ACC112 (cell line): ENCODE measurements around the gene LRRC55.

Source experiments
- H2AFZ ChIP-seq: fragments of 200-600 bp; sonication (generic); one replicate; pipeline ENCODE4 v1.6.0; 2017; ENCODE audit warnings: antibody characterized with exemption, low read length; ENCODE audit not compliant: unreplicated experiment
- H3K27ac ChIP-seq: fragments of 200-600 bp; sonication (generic); 2 replicates; pipeline ENCODE4 v1.5.1; 2014; ENCODE audit warnings: low read depth, mild to moderate bottlenecking, antibody characterized with exemption, low read length, moderate library complexity
- H3K27me3 ChIP-seq: fragments of 200-600 bp; sonication (generic); 2 replicates; pipeline ENCODE4 v1.6.1; 2014; ENCODE audit warnings: mild to moderate bottlenecking, antibody characterized with exemption, low read length, moderate library complexity, mixed read lengths; ENCODE audit not compliant: insufficient read depth
- H3K36me3 ChIP-seq: fragments of 200-600 bp; sonication (generic); 2 replicates; pipeline ENCODE4 v1.6.1; 2016; ENCODE audit warnings: mild to moderate bottlenecking, antibody characterized with exemption, low read length, moderate library complexity, mixed read lengths; ENCODE audit not compliant: insufficient read depth
- H3K4me1 ChIP-seq: fragments of 200-600 bp; sonication (generic); one replicate; pipeline ENCODE4 v1.6.1; 2016; ENCODE audit warnings: low read length, mixed read lengths; ENCODE audit not compliant: insufficient read depth, unreplicated experiment, control insufficient read depth
- H3K4me3 ChIP-seq: fragments of 200-600 bp; sonication (generic); 2 replicates; pipeline ENCODE4 v1.5.1; 2014; ENCODE audit warnings: mild to moderate bottlenecking, low read depth, low read length
- H3K79me2 ChIP-seq: fragments of 200-600 bp; sonication (generic); one replicate; pipeline ENCODE4 v1.6.0; 2016; ENCODE audit warnings: low read length; ENCODE audit not compliant: control insufficient read depth, unreplicated experiment, insufficient read depth

The LRRC55 gene

GRCh38 chr11:57150454-57150917, 31.3 kb upstream of the LRRC55 start:
- H3K36me3 ChIP-seq = no peaks in the 10 kb centered on the region
- no peaks in the 10 kb centered on the region for H3K4me1 ChIP-seq
- H3K79me2 ChIP-seq = no peaks in the 10 kb centered on the region
- H2AFZ ChIP-seq = no peak overlapping the region
- H3K27me3 ChIP-seq = peaks cover 37% of the 10 kb centered on the region
- H3K27ac ChIP-seq = no peak overlapping the region
- no peak overlapping the region for H3K4me3 ChIP-seq

DNA sequence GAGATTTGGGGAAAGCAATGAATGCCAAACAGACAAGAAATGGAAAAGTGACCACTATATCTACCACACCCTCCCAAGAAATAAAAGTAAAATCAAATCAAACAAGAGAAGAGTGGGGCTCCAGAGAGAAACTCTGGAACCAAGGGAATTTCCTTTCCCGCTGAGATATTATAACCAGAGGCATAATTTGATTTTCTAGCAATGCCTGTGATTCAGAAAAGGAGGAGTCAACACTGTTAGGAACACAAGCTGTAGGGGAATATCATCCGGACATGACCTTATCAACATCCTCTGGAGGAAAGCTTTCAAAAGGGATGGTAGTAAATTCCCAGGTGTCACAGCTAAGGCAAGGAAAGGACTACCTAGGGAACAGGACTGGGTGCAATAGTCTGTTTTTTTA, 29.6 kb upstream of the LRRC55 start:
- H2AFZ ChIP-seq = no peak overlapping the region
- no peaks in the 10 kb centered on the region for H3K36me3 ChIP-seq
- H3K79me2 ChIP-seq = no peaks in the 10 kb centered on the region
- no peaks in the 10 kb centered on the region for H3K4me1 ChIP-seq
- H3K4me3 ChIP-seq = no peak overlapping the region
- H3K27ac ChIP-seq = no peak overlapping the region
- H3K27me3 ChIP-seq = peaks cover 34% of the 10 kb centered on the region

GRCh38 chr11:57153448-57153847, 28.3 kb upstream of the LRRC55 start:
- no peaks in the 10 kb centered on the region for H3K4me1 ChIP-seq
- H2AFZ ChIP-seq = no peak overlapping the region
- no peaks in the 10 kb centered on the region for H3K79me2 ChIP-seq
- H3K27ac ChIP-seq = no peak overlapping the region
- H3K27me3 ChIP-seq = peaks cover 41% of the 10 kb centered on the region
- H3K4me3 ChIP-seq = no peak overlapping the region
- no peaks in the 10 kb centered on the region for H3K36me3 ChIP-seq

GRCh38 chr11:57154739-57155138, 27.0 kb upstream of the LRRC55 start:
- Histone ChIP-seq H3K4me3 (no peak overlapping the region), H3K27me3 (peaks cover 36% of the 10 kb centered on the region), H3K79me2 (no peaks in the 10 kb centered on the region), H3K36me3 (no peaks in the 10 kb centered on the region), H2AFZ (no peak overlapping the region), H3K27ac (no peak overlapping the region), H3K4me1 (no peaks in the 10 kb centered on the region)

DNA sequence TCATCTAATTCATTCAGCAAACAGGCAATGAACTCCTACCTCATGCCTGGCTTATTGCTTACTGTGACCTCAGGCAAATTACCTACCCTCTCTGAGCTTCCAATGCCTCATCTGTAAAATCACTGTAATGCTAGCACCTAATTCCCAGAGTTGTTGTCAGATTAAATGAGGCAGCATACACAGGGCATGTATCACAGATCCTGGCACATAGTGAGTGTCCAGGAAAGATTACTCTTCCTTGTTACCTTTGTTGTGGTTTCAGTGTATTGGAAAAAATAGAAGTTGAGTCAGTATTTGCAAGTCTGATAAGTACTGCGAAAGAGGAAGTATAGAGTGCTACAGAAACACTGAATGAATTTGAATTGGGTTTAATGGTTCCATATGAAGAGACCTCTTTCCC, 26.4 kb upstream of the LRRC55 start:
- no peaks in the 10 kb centered on the region for H3K4me1 ChIP-seq
- peaks cover 43% of the 10 kb centered on the region for H3K27me3 ChIP-seq
- no peak overlapping the region for H3K4me3 ChIP-seq
- H3K27ac ChIP-seq = no peak overlapping the region
- H3K79me2 ChIP-seq = no peaks in the 10 kb centered on the region
- no peak overlapping the region for H2AFZ ChIP-seq
- H3K36me3 ChIP-seq = no peaks in the 10 kb centered on the region

- Histone ChIP-seq H3K36me3 (no peaks in the 10 kb centered on the region), H3K27ac (no peak overlapping the region), H3K4me1 (no peaks in the 10 kb centered on the region), H3K27me3 (peaks cover 42% of the 10 kb centered on the region), H2AFZ (no peak overlapping the region), H3K4me3 (no peak overlapping the region), H3K79me2 (no peaks in the 10 kb centered on the region)
Measured at GRCh38 chr11:57155838-57156607, 25.7 kb upstream of the LRRC55 start.

DNA sequence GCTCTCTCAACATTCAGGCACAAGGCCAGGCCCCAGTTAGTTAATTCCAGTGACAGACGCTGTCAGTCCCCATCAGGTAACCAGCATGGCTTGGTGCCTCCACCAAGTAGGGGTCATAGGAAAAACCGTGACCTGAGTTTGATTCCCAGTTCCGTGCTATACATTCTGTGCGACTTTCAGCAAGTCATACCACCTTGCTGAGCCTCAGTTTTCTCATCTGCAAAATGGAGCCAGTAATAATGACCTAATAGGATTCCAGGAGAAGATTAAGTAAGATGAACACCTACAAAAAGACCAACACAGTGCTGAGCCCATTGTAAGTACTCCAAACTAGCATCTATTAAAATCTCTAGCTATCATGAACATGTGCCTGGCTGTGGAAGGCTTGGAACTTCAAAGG, 24.8 kb upstream of the LRRC55 start:
- H3K36me3 ChIP-seq = no peaks in the 10 kb centered on the region
- no peak overlapping the region for H3K27ac ChIP-seq
- no peaks in the 10 kb centered on the region for H3K4me1 ChIP-seq
- H3K4me3 ChIP-seq = no peak overlapping the region
- H3K27me3 ChIP-seq = peaks cover 47% of the 10 kb centered on the region
- H3K79me2 ChIP-seq = no peaks in the 10 kb centered on the region
- no peak overlapping the region for H2AFZ ChIP-seq

GRCh38 chr11:57157624-57158023, 24.1 kb upstream of the LRRC55 start:
- no peaks in the 10 kb centered on the region for H3K79me2 ChIP-seq
- H3K36me3 ChIP-seq = no peaks in the 10 kb centered on the region
- no peak overlapping the region for H3K27ac ChIP-seq
- peaks cover 47% of the 10 kb centered on the region for H3K27me3 ChIP-seq
- no peak overlapping the region for H2AFZ ChIP-seq
- H3K4me3 ChIP-seq = no peak overlapping the region
- H3K4me1 ChIP-seq = no peaks in the 10 kb centered on the region

- H3K36me3 ChIP-seq = no peaks in the 10 kb centered on the region
- H2AFZ ChIP-seq = no peak overlapping the region
- peaks cover 43% of the 10 kb centered on the region for H3K27me3 ChIP-seq
- H3K79me2 ChIP-seq = no peaks in the 10 kb centered on the region
- no peaks in the 10 kb centered on the region for H3K4me1 ChIP-seq
- H3K27ac ChIP-seq = no peak overlapping the region
- no peak overlapping the region for H3K4me3 ChIP-seq
Measured at GRCh38 chr11:57158180-57158579, 23.6 kb upstream of the LRRC55 start.

- Histone ChIP-seq H3K79me2 (no peaks in the 10 kb centered on the region), H3K4me3 (no peak overlapping the region), H2AFZ (no peak overlapping the region), H3K4me1 (no peaks in the 10 kb centered on the region), H3K36me3 (no peaks in the 10 kb centered on the region), H3K27me3 (peaks cover 40% of the 10 kb centered on the region), H3K27ac (no peak overlapping the region)
Measured at GRCh38 chr11:57158599-57158998, 23.2 kb upstream of the LRRC55 start.

- Histone ChIP-seq H3K36me3 (no peaks in the 10 kb centered on the region), H3K27me3 (peaks cover 33% of the 10 kb centered on the region), H3K27ac (no peak overlapping the region), H3K79me2 (no peaks in the 10 kb centered on the region), H2AFZ (no peak overlapping the region), H3K4me1 (no peaks in the 10 kb centered on the region), H3K4me3 (no peak overlapping the region)
Measured at GRCh38 chr11:57160665-57161064, 21.1 kb upstream of the LRRC55 start.
